ENCODE measurements around the gene SHROOM3.

DNA sequence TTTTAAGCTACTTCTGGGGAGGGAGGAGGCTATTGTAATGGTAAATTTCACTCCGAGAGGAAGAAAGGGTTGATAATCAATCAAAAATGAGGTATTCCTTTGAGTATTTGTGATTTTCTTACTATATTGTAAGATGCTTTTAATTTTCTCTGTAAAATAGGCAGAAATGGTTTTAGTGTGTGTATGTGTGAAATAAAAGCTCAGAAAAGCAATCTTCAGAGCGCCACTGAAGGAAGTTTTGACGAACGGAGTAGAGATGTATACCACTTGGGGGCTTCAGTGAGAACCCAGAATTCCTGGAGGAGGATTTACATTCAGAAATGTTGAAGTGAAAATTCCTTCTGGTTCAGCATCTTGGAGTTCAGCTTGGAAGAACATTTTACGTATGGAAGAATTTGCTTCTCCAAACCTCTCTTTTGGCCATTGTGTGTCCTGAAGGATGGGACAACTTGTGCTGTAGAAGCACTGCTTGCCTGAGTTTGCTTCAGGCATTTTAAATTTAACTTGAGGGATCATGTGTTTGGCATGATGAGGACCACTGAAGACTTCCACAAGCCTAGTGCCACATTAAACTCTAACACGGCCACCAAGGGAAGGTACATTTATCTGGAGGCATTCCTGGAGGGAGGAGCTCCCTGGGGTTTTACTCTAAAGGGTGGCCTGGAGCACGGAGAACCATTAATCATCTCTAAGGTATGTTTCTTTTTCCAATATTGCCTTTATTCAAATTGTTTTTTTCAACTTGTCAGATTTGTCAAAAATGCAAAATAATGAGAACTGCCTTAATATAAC lies 695 bp downstream of the SHROOM3 start:
- no peak for TF ChIP-seq CTCF (IDR thresholded peaks at IDR 0.05)
- no peak for TF ChIP-seq POLR2A (IDR thresholded peaks at IDR 0.05)

All from body of pancreas (tissue), 4 donors.